Kidney tubule cell (primary cell): ENCODE data around the gene LRRC34.

Experiments
- DNase-seq: peaks from one replicate; pipeline ENCODE4 v3.0.0-alpha.2; 2018; ENCODE audit warnings: low spot score

The LRRC34 gene

GRCh38 chr3:169764882-169765612 lies 47.7 kb downstream of the LRRC34 start, which contains the start of gene TERC:
TSS of gene TERC (minus strand) at chr3:169765060.
- DNase-seq: peak; percentile 94

GRCh38 chr3:169764312-169764881 lies 48.3 kb downstream of the LRRC34 start:
- peak; percentile 51 for DNase-seq

GRCh38 chr3:169760479-169760878 lies 52.2 kb downstream of the LRRC34 start:
- peak; percentile 68 for DNase-seq

GRCh38 chr3:169759256-169759655 lies 53.4 kb downstream of the LRRC34 start:
- DNase-seq: peak; percentile 36

GRCh38 chr3:169758359-169758994 lies 54.2 kb downstream of the LRRC34 start:
- no peak for DNase-seq

- DNase-seq: no peak
Observed at GRCh38 chr3:169755488-169755887, 57.2 kb downstream of the LRRC34 start.

- no peak for DNase-seq
Observed at GRCh38 chr3:169754711-169755110, 58.0 kb downstream of the LRRC34 start.

- DNase-seq: no peak
Observed at GRCh38 chr3:169751875-169752274, 60.8 kb downstream of the LRRC34 start.

- DNase-seq: no peak
Observed at GRCh38 chr3:169750665-169751064, 62.0 kb downstream of the LRRC34 start.

GRCh38 chr3:169748670-169749069 lies 64.0 kb downstream of the LRRC34 start:
- DNase-seq: no peak

- DNase-seq: no peak
Observed at GRCh38 chr3:169746924-169747323, 65.8 kb downstream of the LRRC34 start.

- peak; percentile 24 for DNase-seq
Observed at GRCh38 chr3:169744366-169745054, 68.2 kb downstream of the LRRC34 start.
